DND-41 (cell line): ENCODE results near the gene C1QTNF2.

ENCODE experiments used
- ATAC-seq: fragments of 200-7000 bp; cut with Tn5 transposase; 3 replicates; pipeline ENCODE4 v1.9.1; 2021; ENCODE audit warnings: low read depth; ENCODE audit not compliant: insufficient read depth
- DNase-seq: peaks from one replicate; pipeline ENCODE4 v3.0.0-alpha.2; 2020
- H2AFZ ChIP-seq: 2 replicates; pipeline ENCODE4 v1.6.0; 2012; ENCODE audit warnings: low read depth, low read length
- H3K27ac ChIP-seq: 2 replicates; pipeline ENCODE4 v1.5.1; 2012; ENCODE audit warnings: low read length, inconsistent platforms
- H3K27me3 ChIP-seq: fragments of 200-600 bp; sonication (generic); 2 replicates; pipeline ENCODE4 v1.6.0; 2012; ENCODE audit warnings: low read length, mild to moderate bottlenecking, inconsistent platforms; ENCODE audit not compliant: insufficient read depth, poor library complexity
- H3K36me3 ChIP-seq: 2 replicates; pipeline ENCODE4 v1.5.1; 2012; ENCODE audit warnings: low read length, inconsistent platforms; ENCODE audit not compliant: insufficient read depth
- H3K4me1 ChIP-seq: 2 replicates; pipeline ENCODE4 v1.5.1; 2012; ENCODE audit warnings: mild to moderate bottlenecking, low read length; ENCODE audit not compliant: insufficient read depth
- H3K4me2 ChIP-seq: 2 replicates; pipeline ENCODE4 v1.6.0; 2012; ENCODE audit warnings: mild to moderate bottlenecking, moderate library complexity, low read length, inconsistent platforms; ENCODE audit not compliant: insufficient read depth
- H3K4me3 ChIP-seq, 2 experiments: fragments of 200-600 bp in 1 of 2; shearing (Covaris generic) in 1 of 2; 2 replicates each; pipeline ENCODE4 v1.5.1; 2012 to 2016; ENCODE audit warnings: inconsistent platforms in 2 of 2, low read length in 2 of 2, mild to moderate bottlenecking in 2 of 2, low read depth in 1 of 2, moderate library complexity in 1 of 2
- H3K79me2 ChIP-seq: 2 replicates; pipeline ENCODE4 v1.6.0; 2012; ENCODE audit warnings: low read length, inconsistent platforms; ENCODE audit not compliant: insufficient read depth
- H3K9ac ChIP-seq: 2 replicates; pipeline ENCODE4 v1.6.0; 2012; ENCODE audit warnings: low read depth, mild to moderate bottlenecking, inconsistent platforms, low read length, moderate library complexity
- H3K9me3 ChIP-seq: 2 replicates; pipeline ENCODE4 v1.5.1; 2012; ENCODE audit warnings: low read length, moderate library complexity, mild to moderate bottlenecking, inconsistent platforms; ENCODE audit not compliant: insufficient read depth, severe bottlenecking
- H4K20me1 ChIP-seq: 2 replicates; pipeline ENCODE4 v1.6.0; 2012; ENCODE audit warnings: low read length; ENCODE audit not compliant: insufficient read depth
- EZH2 ChIP-seq: IDR thresholded peaks from 3 replicates; pipeline ENCODE4 v1.6.1; 2012; ENCODE audit warnings: borderline replicate concordance, low read depth, mild to moderate bottlenecking, moderate library complexity, low read length, inconsistent platforms; ENCODE audit not compliant: severe bottlenecking
- TF ChIP-seq, protein P1 (sequence below): IDR thresholded peaks from 2 replicates; pipeline ENCODE4 v1.5.1; 2012; ENCODE audit warnings: borderline replicate concordance, low read length, moderate library complexity, mild to moderate bottlenecking; ENCODE audit not compliant: poor library complexity, severe bottlenecking; ENCODE audit errors: extremely low read depth

The C1QTNF2 gene

GRCh38 chr5:160306696-160307095, 63.7 kb downstream of the C1QTNF2 start:
- no peaks in the 10 kb centered on the region for H3K79me2 ChIP-seq
- no peak for ATAC-seq
- no peaks in the 10 kb centered on the region for H3K9me3 ChIP-seq
- DNase-seq = no peak
- TF ChIP-seq EZH2 = no peak
- TF ChIP-seq, protein P1, sequence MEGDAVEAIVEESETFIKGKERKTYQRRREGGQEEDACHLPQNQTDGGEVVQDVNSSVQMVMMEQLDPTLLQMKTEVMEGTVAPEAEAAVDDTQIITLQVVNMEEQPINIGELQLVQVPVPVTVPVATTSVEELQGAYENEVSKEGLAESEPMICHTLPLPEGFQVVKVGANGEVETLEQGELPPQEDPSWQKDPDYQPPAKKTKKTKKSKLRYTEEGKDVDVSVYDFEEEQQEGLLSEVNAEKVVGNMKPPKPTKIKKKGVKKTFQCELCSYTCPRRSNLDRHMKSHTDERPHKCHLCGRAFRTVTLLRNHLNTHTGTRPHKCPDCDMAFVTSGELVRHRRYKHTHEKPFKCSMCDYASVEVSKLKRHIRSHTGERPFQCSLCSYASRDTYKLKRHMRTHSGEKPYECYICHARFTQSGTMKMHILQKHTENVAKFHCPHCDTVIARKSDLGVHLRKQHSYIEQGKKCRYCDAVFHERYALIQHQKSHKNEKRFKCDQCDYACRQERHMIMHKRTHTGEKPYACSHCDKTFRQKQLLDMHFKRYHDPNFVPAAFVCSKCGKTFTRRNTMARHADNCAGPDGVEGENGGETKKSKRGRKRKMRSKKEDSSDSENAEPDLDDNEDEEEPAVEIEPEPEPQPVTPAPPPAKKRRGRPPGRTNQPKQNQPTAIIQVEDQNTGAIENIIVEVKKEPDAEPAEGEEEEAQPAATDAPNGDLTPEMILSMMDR = no peak
- no peak overlapping the region for H2AFZ ChIP-seq
- H3K4me2 ChIP-seq = no peak overlapping the region
- H3K36me3 ChIP-seq = no peaks in the 10 kb centered on the region
- peaks cover 11% of the 10 kb centered on the region for H3K4me1 ChIP-seq
- no peak overlapping the region for H3K4me3 ChIP-seq
- no peak overlapping the region for H3K27ac ChIP-seq
- H3K9ac ChIP-seq = no peak overlapping the region
- no peaks in the 10 kb centered on the region for H4K20me1 ChIP-seq
- peaks cover 8% of the 10 kb centered on the region for H3K27me3 ChIP-seq

DNA sequence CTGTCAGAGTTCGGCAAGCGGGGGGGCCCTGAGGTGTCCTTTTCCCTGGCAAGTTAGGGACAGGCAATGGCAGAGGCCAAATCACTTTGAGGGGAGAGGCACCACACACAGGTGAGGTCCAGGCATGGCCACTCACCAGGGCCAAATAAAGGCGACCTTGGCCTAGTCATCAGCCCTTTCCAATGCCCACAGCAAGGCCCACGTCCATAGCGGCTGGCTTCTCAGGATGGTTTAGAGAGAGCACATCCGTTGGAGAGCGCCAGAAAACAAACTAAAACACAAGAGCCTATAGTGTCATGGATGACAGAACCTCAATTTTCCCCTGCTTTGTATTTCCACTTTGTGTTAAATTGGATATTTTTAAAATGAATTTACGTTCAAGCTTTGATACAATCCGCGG, 65.1 kb downstream of the C1QTNF2 start:
- no peak for DNase-seq
- no peak for TF ChIP-seq EZH2
- TF ChIP-seq, protein P1 = no peak
- H3K4me2 ChIP-seq = no peak overlapping the region
- no peaks in the 10 kb centered on the region for H3K9me3 ChIP-seq
- no peaks in the 10 kb centered on the region for H3K27me3 ChIP-seq
- no peak overlapping the region for H3K9ac ChIP-seq
- H3K36me3 ChIP-seq = no peaks in the 10 kb centered on the region
- H3K27ac ChIP-seq = no peak overlapping the region
- no peaks in the 10 kb centered on the region for H4K20me1 ChIP-seq
- no peaks in the 10 kb centered on the region for H3K4me1 ChIP-seq
- no peaks in the 10 kb centered on the region for H3K79me2 ChIP-seq
- H2AFZ ChIP-seq = no peak overlapping the region
- no peak for ATAC-seq
- H3K4me3 ChIP-seq = no peak overlapping the region

DNA sequence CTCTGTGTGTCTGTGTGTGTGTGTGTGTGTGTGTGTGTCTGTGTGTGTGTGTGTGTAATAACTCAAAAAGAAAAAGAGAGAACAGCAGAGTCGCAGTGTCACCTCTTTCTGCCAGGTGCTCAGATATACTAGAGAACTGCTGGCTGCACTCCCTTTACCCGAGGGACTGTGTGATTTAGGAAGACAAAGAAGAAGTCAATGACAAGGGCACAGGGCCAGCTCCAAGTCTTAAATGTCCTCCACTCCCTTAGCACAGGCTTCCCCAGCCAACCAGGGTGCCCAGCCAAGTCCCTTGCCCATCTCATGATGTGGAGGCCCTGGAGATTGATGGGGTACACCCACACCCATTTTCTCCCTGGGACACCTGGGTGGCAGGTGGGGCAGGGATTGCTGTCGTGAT, 66.7 kb downstream of the C1QTNF2 start:
- DNase-seq (no peak), ATAC-seq (no peak)
- Histone ChIP-seq H3K4me3 (no peak overlapping the region), H3K9ac (no peak overlapping the region), H3K79me2 (no peaks in the 10 kb centered on the region), H4K20me1 (no peaks in the 10 kb centered on the region), H3K36me3 (no peaks in the 10 kb centered on the region), H2AFZ (no peak overlapping the region), H3K4me1 (no peaks in the 10 kb centered on the region), H3K4me2 (no peak overlapping the region), H3K27me3 (no peaks in the 10 kb centered on the region), H3K27ac (no peak overlapping the region), H3K9me3 (no peaks in the 10 kb centered on the region)
- TF ChIP-seq EZH2 = no peak
- TF ChIP-seq, protein P1 = no peak

- Histone ChIP-seq H4K20me1 (no peaks in the 10 kb centered on the region), H3K36me3 (no peaks in the 10 kb centered on the region), H3K9me3 (no peaks in the 10 kb centered on the region), H3K9ac (no peak overlapping the region), H2AFZ (no peak overlapping the region), H3K79me2 (no peaks in the 10 kb centered on the region), H3K27me3 (no peaks in the 10 kb centered on the region), H3K4me2 (no peak overlapping the region), H3K4me3 (no peak overlapping the region), H3K27ac (no peak overlapping the region), H3K4me1 (no peaks in the 10 kb centered on the region)
- no peak for TF ChIP-seq EZH2
- TF ChIP-seq, protein P1 = no peak
- no peak for ATAC-seq
- DNase-seq = no peak
These were observed 72.2 kb downstream of the C1QTNF2 start for GRCh38 chr5:160298189-160298588.
